GM06990 (cell line): Measurements from ENCODE around the gene ILDR2.
A peak's percentile ranks its signal among the peaks of the same experiment; 100 is the strongest.

Experiments used
- DNase-seq: peaks from one replicate; pipeline ENCODE4 v3.0.0-alpha.2; 2011; ENCODE audit not compliant: insufficient read length; ENCODE audit errors: extremely low read depth
- H3K27me3 ChIP-seq: replicated peaks from 2 replicates; pipeline ENCODE4 v1.6.0; 2011; ENCODE audit warnings: low read length; ENCODE audit not compliant: control insufficient read depth, insufficient read depth
- H3K36me3 ChIP-seq: 2 replicates; pipeline ENCODE4 v1.5.1; 2011; ENCODE audit warnings: low read length; ENCODE audit not compliant: control insufficient read depth, insufficient read depth
- H3K4me3 ChIP-seq: replicated peaks from 2 replicates; pipeline ENCODE4 v1.5.1; 2011; ENCODE audit warnings: low read depth, mild to moderate bottlenecking, control low read depth, low read length
- CTCF ChIP-seq: IDR thresholded peaks from 2 replicates; pipeline ENCODE4 v1.5.1; 2011; ENCODE audit warnings: low read length, control low read depth, mild to moderate bottlenecking, inconsistent platforms; ENCODE audit not compliant: insufficient read depth, poor library complexity, severe bottlenecking

ILDR2 gene

GRCh38 chr1:166974647-166975345 is 544 bp downstream of the ILDR2 start:
- no peak for DNase-seq
- Histone ChIP-seq H3K27me3 (no peaks in the 10 kb centered on the region; the same call in none of the 2 replicates), H3K4me3 (peak overlapping the region; percentile 65), H3K36me3 (no peaks in the 10 kb centered on the region)
- no peak for TF ChIP-seq CTCF

GRCh38 chr1:166972826-166973225 is 2.5 kb downstream of the ILDR2 start:
- Histone ChIP-seq H3K36me3 (no peaks in the 10 kb centered on the region), H3K4me3 (no peak overlapping the region), H3K27me3 (no peaks in the 10 kb centered on the region; the same call in none of the 2 replicates)
- TF ChIP-seq CTCF: no peak
- DNase-seq: no peak

- Histone ChIP-seq H3K27me3 (no peaks in the 10 kb centered on the region; the same call in none of the 2 replicates), H3K36me3 (no peaks in the 10 kb centered on the region), H3K4me3 (no peak overlapping the region)
- no peak for DNase-seq
- no peak for TF ChIP-seq CTCF
Observed at GRCh38 chr1:166972193-166972592, 3.1 kb downstream of the ILDR2 start.

- TF ChIP-seq CTCF: no peak
- H3K4me3 ChIP-seq: no peak overlapping the region
- H3K27me3 ChIP-seq: no peaks in the 10 kb centered on the region; the same call in none of the 2 replicates
Observed at GRCh38 chr1:166971252-166971651, 4.1 kb downstream of the ILDR2 start.

GRCh38 chr1:166969074-166969677 is 6.2 kb downstream of the ILDR2 start:
- Histone ChIP-seq H3K27me3 (no peaks in the 10 kb centered on the region; the same call in none of the 2 replicates), H3K4me3 (no peak overlapping the region), H3K36me3 (no peaks in the 10 kb centered on the region)
- DNase-seq: no peak
- no peak for TF ChIP-seq CTCF

More at GRCh38 chr1:166971252-166971651, 4.1 kb downstream of the ILDR2 start:
- H3K36me3 ChIP-seq: no peaks in the 10 kb centered on the region
- DNase-seq: no peak
